GM12872 (cell line): Measurements from ENCODE around the gene FRY.

ENCODE experiments used
- TF ChIP-seq, protein P1 (sequence below): IDR thresholded peaks from 3 replicates; pipeline ENCODE4 v1.5.1; 2011; ENCODE audit warnings: low read depth, mild to moderate bottlenecking, low read length, moderate library complexity; ENCODE audit not compliant: insufficient read depth

FRY gene

DNA sequence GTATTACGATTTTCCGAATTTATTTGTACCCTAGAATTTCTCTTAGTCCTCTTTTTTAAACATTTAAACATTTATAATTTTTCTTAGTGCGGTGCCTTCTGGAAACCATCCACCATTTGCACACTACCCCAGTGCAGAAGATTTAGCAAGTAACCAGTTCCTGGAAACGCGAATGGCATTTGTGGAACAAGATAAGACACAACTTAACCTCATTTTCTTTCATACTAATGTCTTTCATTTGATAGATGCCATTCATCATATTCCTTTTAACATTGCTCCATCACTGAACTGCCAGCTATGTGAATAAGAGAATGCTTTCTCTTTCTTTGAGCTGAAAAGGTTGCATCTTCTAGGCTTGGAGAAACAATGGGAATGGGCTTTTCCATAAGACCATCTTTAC lies 6.8 kb downstream of the FRY start:
- TF ChIP-seq, protein P1, sequence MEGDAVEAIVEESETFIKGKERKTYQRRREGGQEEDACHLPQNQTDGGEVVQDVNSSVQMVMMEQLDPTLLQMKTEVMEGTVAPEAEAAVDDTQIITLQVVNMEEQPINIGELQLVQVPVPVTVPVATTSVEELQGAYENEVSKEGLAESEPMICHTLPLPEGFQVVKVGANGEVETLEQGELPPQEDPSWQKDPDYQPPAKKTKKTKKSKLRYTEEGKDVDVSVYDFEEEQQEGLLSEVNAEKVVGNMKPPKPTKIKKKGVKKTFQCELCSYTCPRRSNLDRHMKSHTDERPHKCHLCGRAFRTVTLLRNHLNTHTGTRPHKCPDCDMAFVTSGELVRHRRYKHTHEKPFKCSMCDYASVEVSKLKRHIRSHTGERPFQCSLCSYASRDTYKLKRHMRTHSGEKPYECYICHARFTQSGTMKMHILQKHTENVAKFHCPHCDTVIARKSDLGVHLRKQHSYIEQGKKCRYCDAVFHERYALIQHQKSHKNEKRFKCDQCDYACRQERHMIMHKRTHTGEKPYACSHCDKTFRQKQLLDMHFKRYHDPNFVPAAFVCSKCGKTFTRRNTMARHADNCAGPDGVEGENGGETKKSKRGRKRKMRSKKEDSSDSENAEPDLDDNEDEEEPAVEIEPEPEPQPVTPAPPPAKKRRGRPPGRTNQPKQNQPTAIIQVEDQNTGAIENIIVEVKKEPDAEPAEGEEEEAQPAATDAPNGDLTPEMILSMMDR = no peak

DNA sequence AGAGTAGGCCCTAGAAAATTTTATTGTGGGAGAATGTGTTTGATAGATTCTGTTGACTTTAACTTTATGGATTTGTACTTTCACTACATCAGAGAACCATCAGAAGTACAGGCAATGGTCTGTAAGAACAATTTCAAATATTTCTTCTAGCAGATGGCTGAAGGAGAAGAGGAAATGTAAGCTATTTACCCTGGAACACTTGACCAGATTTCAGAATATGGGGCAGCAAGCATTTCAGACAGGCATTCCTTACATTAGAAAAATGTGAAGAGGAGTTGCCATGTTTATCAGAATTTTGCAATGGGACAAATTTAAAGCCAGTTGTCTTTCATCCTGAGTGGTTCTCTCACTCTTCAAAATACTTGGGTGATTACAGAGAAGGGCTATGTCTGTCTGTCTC lies 7.5 kb downstream of the FRY start:
- TF ChIP-seq, protein P1 = no peak

DNA sequence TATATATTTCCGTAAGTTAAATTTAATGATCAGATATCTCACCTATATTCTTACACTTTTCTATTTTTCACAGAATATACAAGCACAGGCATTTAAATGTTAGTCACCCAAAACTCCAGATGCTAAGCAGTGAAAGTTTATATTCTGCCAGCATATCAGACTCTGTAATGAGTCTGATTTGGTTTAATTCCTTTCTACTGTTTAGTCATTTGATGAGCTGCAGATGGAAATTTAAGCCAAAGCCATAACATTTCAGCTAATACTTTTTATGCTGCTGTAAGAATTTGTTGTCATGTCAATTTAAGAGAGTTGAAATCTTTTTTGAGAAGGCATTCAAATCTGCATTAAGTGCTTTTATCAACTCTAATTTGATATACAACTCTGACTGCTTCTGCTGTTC lies 8.0 kb downstream of the FRY start:
- TF ChIP-seq, protein P1 = no peak

DNA sequence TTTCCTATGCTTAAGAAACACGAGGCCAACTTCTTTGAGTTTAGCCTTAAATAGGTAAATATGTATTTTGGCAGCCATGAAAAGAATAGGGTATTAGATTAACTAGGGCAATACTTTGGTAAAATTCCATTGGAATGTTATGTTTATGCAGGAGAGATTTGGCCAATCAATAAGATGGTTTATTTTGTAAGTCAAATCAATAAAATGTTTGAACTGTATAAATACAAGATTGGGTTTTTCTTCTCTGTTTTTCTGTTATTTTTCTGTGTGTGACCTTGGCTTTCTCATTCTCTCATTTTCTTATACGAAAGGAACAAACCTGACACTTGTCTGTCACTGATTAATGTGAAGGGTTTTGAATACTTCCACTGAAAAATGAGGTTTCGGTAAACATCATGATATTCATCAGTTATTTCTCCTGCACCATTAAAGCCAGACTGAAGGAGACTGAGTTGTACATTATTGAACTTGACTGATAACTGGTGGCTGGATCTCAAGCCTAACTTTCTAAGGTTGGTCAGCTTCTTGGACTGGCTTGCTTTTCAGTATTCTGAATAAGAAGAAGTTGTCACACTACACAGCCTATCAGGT lies 8.6 kb downstream of the FRY start:
- TF ChIP-seq, protein P1 = no peak

DNA sequence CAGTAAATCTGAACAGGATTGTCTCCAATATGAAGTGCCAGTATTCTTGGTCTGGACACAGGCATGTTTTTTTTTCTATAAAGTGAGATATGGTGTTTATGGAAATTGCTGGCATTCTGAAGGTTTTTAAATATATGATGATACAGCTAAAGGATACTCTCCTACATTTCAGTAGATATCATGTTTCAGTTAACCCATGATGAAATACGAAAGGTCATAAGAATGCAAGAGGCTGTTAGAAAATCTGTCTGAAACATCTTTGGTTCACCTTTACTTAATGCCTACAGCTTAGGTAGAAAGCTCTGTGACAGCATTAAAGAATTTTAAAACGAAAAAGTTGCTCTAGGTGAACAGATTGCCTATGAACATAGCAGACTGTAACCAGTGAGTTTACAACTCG lies 9.1 kb downstream of the FRY start:
- TF ChIP-seq, protein P1 = no peak

DNA sequence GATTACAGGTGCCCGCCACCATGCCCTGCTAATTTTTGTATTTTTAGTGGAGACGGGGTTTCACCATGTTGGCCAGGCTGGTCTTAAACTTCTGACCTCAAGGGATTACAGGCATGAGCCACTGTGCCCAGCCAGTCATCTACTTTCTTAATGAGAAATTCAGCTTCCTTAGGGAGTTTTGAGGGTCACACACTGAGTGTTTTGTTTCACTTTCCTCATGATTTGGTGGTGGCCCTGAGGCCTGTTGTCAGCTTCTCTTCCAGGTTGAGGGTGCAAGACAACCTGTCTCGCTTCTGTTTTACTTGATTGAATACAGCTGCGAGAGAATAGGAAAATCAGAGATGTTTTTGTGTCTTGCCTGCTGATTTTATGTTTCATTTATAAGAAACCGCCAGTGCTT lies 9.9 kb downstream of the FRY start:
- TF ChIP-seq, protein P1 = no peak

DNA sequence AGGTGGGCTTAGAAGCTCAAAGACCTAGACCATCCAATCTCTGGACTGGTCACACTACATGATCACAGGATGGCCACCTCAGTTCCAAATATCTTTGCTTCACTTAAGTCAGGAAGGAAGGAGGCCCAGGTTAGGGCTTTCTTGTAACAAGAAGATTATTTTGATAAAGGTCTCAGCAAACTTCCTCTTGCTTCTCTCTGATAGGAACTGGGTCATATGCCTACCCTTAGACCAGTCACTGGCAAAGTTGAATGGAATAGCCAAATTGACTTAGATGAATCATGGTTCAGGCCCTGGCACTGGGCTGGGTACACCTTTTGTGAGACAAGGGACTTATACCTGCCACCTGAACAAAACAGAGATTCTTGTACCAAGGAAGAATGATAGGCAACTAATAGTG lies 11.0 kb downstream of the FRY start:
- TF ChIP-seq, protein P1 = no peak
